Pancreas (tissue), 10 donors: Measurements from ENCODE around the gene ZFAND5. TPM values are rescaled to one million over a fixed set of nuclear protein-coding genes. Genes with fewer than 3 reads are reported as not detected.

Experiments used
- ATAC-seq, 4 donors: fragments of 200-7000 bp; cut with Tn5 transposase; one replicate each; pipeline versions ENCODE4 v1.8.0 to v1.9.1; 2020; ENCODE audit warnings: mild to moderate bottlenecking in 4 of 4, moderate library complexity in 4 of 4
- DNase-seq, 6 donors: peaks; one replicate each; pipeline ENCODE4 v3.0.0-alpha.2; 2020
- FAIRE-seq: peaks from 2 replicates; lab custom pipeline; 2012; peaks lifted over from hg19 to GRCh38; lab: Jason Lieb, UNC
- H3K27ac ChIP-seq, 4 donors: fragments of 200-600 bp; sonication (generic); 1 replicate in 3 of 4; 2 replicates in 1 of 4; pipeline versions ENCODE4 v1.5.0 to v1.8.0; 2020
- H3K27me3 ChIP-seq, 4 donors: fragments of 200-600 bp; one replicate each; pipeline ENCODE4 v1.8.0; 2021
- H3K36me3 ChIP-seq, 3 donors: fragments of 200-600 bp; sonication (generic) in 1 of 3; one replicate each; pipeline versions ENCODE4 v1.5.0 to v1.8.0; 2020 to 2021
- H3K4me1 ChIP-seq, 3 donors: fragments of 200-600 bp; one replicate each; pipeline ENCODE4 v1.8.0; 2021
- H3K4me3 ChIP-seq, 4 donors: fragments of 200-600 bp; sonication (generic) in 2 of 4; one replicate each; pipeline versions ENCODE4 v1.5.0 to v1.8.0; 2020 to 2021
- H3K9me3 ChIP-seq, 4 donors: fragments of 200-600 bp; one replicate each; pipeline ENCODE4 v1.8.0; 2021
- CTCF ChIP-seq, 4 donors: fragments of 200-600 bp; sonication (generic) in 3 of 4; IDR thresholded peaks; one replicate each; pipeline versions ENCODE4 v1.5.0 to v1.8.0; 2021; ENCODE audit warnings: antibody characterized with exemption in 4 of 4
- WGBS, 2 donors: extraction: QIAGEN DNeasy Blood & Tissue Kit; methylation state at CpG; one replicate each; pipeline ENCODE4 v1.1.7; 2013; 5-methylcytosine and 5-hydroxymethylcytosine counted together
- intact Hi-C, 3 donors: fragments of 100-400 bp; cut with DNase I; formaldehyde crosslinking; loops; one replicate each; pipeline versions ENCODE4 v1.11.1 to v1.14.2; 2022
- polyA plus RNA-seq, 2 donors: library from polyadenylated mRNA; stranded (reverse); fragments of 200-250 nt; gene quantifications; one replicate each; pipeline ENCODE4 v1.2.3, GENCODE V29; 2013
- total RNA-seq, 6 donors: library from RNA; stranded (reverse); fragmentation: NEBNext Ultra II Directional in 4 of 6; extraction: Animal tissue kit (Norgen Biotek cat#: 25700) in 4 of 6; gene quantifications; one replicate each; pipeline versions ENCODE4 v1.2.1 to v1.2.4, GENCODE V29; 2021 to 2023
- donor health status: healthy with polysubstance abuse.
- donor health status: DM: no; HTN: no; CAD: no; lungs with moderate emphysema.
- donor health status: DM: no; HTN: no; CAD: no.
- donor health status: control.
- donor health status: control.
- donor health status: Bipolar disorder and iron deficiency.
- donor health status: DM: yes; HTN: yes; CAD: no.
- donor health status: DM: no; HTN: no; CAD: no.
- donor health status: DM: no; HTN: no; CAD: no.
- donor health status: DM: yes; HTN: yes; CAD: no.

ZFAND5 gene
- total and polyA plus RNA-seq, 8 donors: 47.8 to 98.6 (median 70.8) TPM

- TF ChIP-seq CTCF (IDR thresholded peaks at IDR 0.05): no peak
- FAIRE-seq: no peak
- peaks cover 0 to 8% (median 0%) of the 10 kb centered on the region in 3 donors for H3K4me1 ChIP-seq
- WGBS, 2 donors: 54 to 58% methylated on average over 1 of the region's 1 CpG
- H3K36me3 ChIP-seq: no peaks in the 10 kb centered on the region
- no peaks in the 10 kb centered on the region for H3K27me3 ChIP-seq
- no peak overlapping the region for H3K4me3 ChIP-seq
- no peak for ATAC-seq
- intact Hi-C loops: loop anchor here in 1 of 3 donors (10.0 kb wide), 1 partner anchor 48 kb away; no protein-coding TSS in a partner anchor
- no peak for DNase-seq
- no peaks in the 10 kb centered on the region for H3K9me3 ChIP-seq
- H3K27ac ChIP-seq: no peak overlapping the region
Measured at GRCh38 chr9:72306761-72307160, 58.2 kb downstream of the ZFAND5 start.

GRCh38 chr9:72305707-72306106 lies 59.3 kb downstream of the ZFAND5 start:
- H3K4me3 ChIP-seq: peak overlapping the region in 1 of 4 donors; percentile 4
- no peaks in the 10 kb centered on the region for H3K36me3 ChIP-seq
- H3K4me1 ChIP-seq: peaks cover 0 to 8% (median 0%) of the 10 kb centered on the region in 3 donors
- WGBS, 2 donors: 80 to 84% methylated on average over 3 of the region's 3 CpGs
- DNase-seq (no peak), FAIRE-seq (no peak), ATAC-seq (no peak)
- intact Hi-C loops: loop anchor here in 1 of 3 donors (10.0 kb wide), 1 partner anchor 49 kb away; no protein-coding TSS in a partner anchor
- peak overlapping the region in 1 of 4 donors; percentile 11 for H3K27ac ChIP-seq
- H3K27me3 ChIP-seq: no peaks in the 10 kb centered on the region
- no peak for TF ChIP-seq CTCF (IDR thresholded peaks at IDR 0.05)
- no peaks in the 10 kb centered on the region for H3K9me3 ChIP-seq

GRCh38 chr9:72305102-72305546 lies 59.9 kb downstream of the ZFAND5 start:
- Histone ChIP-seq H3K9me3 (no peaks in the 10 kb centered on the region), H3K27ac (peak overlapping the region in 2 of 4 donors; percentile 47 to 49), H3K36me3 (no peaks in the 10 kb centered on the region), H3K4me1 (peaks cover 0 to 8% (median 0%) of the 10 kb centered on the region in 3 donors), H3K27me3 (no peaks in the 10 kb centered on the region), H3K4me3 (peak overlapping the region in 1 of 4 donors; percentile 4)
- intact Hi-C loops: loop anchor here in 1 of 3 donors (10.0 kb wide), 1 partner anchor 50 kb away; no protein-coding TSS in a partner anchor
- WGBS, 2 donors: 67 to 70% methylated on average over 8 of the region's 8 CpGs
- peak in 3 of 6 donors; percentile 21 to 67 (median 38) for DNase-seq
- TF ChIP-seq CTCF (IDR thresholded peaks at IDR 0.05): no peak
- ATAC-seq: peak in 3 of 4 donors; percentile 95 to 96 (median 96)
- peak; percentile 26 for FAIRE-seq

- TF ChIP-seq CTCF (IDR thresholded peaks at IDR 0.05): no peak
- DNase-seq (no peak), ATAC-seq (no peak), FAIRE-seq (no peak)
- no peaks in the 10 kb centered on the region for H3K27me3 ChIP-seq
- no peaks in the 10 kb centered on the region for H3K9me3 ChIP-seq
- peak overlapping the region in 2 of 4 donors; percentile 47 to 49 for H3K27ac ChIP-seq
- no peaks in the 10 kb centered on the region for H3K36me3 ChIP-seq
- WGBS, 2 donors: 55 to 63% methylated on average over 1 of the region's 1 CpG
- no peak overlapping the region for H3K4me3 ChIP-seq
- peaks cover 0 to 4% (median 0%) of the 10 kb centered on the region in 3 donors for H3K4me1 ChIP-seq
- intact Hi-C loops: loop anchor here in 1 of 3 donors (10.0 kb wide), 1 partner anchor 50 kb away; no protein-coding TSS in a partner anchor
Measured at GRCh38 chr9:72304538-72304937, 60.5 kb downstream of the ZFAND5 start.

Other genes with a start within 250 kb of the ZFAND5 start
- gene GDA, start 215.8 kb downstream of the ZFAND5 start, total RNA-seq: 1 to 10 TPM; 1.0 to 4.8 (median 2.1) TPM
- gene GDA, start 215.8 kb downstream of the ZFAND5 start, polyA plus RNA-seq: 10 to 100 TPM in 1 of 2 donors, 1 to 10 TPM in 1; 1.5 to 11.6 TPM
- not detected for gene TMC1, start 156.4 kb upstream of the ZFAND5 start, total RNA-seq
- not detected for gene TMC1, start 156.4 kb upstream of the ZFAND5 start, polyA plus RNA-seq